ENCODE data around the gene CKAP5. TPM values are rescaled to one million over a fixed set of nuclear protein-coding genes. Genes with fewer than 3 reads are reported as not detected.

CKAP5 gene
- total RNA-seq, 2 experiments from 2014 or later = 23.2 to 26.9 TPM

DNA sequence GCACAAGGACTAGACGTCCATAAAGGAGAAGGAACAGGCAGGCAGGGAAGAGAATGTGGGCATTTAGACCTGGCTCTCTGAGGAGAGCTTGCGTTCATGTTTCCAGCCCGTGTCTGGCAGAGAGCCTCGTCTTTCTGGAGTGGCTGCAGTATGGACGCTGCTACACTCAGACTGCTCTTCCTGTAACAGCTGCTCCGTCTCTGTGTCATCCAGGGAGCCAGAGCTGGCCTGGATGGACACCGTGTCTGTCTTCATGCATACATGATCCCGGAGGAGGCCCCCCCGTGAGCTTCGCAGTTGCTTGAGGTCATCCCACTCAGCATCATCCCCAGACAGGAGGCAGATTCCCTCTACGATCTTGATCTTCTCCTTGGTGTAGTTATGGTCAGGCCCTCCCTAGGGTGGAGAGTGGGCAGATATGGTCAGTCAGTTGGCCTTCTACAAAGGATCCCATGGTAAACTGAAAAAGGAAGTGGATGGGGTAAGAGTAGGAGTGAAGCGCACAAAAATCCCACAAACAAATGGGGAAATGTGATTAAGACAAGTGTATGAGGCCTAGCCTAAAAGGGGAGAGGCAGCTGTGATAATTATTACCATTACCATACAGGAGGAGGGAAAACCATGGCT is 13.0 kb upstream of the CKAP5 start:
- no peak overlapping the region for H3K27ac ChIP-seq (ENCODE audit: low read depth in 1 of 2, low read length in 2 of 2)
- no peaks in the 10 kb centered on the region for H3K9me3 Mint-ChIP-seq
- TF ChIP-seq, protein P1, sequence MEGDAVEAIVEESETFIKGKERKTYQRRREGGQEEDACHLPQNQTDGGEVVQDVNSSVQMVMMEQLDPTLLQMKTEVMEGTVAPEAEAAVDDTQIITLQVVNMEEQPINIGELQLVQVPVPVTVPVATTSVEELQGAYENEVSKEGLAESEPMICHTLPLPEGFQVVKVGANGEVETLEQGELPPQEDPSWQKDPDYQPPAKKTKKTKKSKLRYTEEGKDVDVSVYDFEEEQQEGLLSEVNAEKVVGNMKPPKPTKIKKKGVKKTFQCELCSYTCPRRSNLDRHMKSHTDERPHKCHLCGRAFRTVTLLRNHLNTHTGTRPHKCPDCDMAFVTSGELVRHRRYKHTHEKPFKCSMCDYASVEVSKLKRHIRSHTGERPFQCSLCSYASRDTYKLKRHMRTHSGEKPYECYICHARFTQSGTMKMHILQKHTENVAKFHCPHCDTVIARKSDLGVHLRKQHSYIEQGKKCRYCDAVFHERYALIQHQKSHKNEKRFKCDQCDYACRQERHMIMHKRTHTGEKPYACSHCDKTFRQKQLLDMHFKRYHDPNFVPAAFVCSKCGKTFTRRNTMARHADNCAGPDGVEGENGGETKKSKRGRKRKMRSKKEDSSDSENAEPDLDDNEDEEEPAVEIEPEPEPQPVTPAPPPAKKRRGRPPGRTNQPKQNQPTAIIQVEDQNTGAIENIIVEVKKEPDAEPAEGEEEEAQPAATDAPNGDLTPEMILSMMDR (IDR thresholded peaks at IDR 0.05) = no peak
- POLR2A ChIA-PET = no interaction called here
- H3K36me3 Mint-ChIP-seq (ENCODE audit: low read depth) = no peaks in the 10 kb centered on the region
- H3K36me3 ChIP-seq (ENCODE audit: insufficient read depth, low read length) = no peaks in the 10 kb centered on the region
- no peak overlapping the region for H3K27ac Mint-ChIP-seq
- no peaks in the 10 kb centered on the region for H3K9me3 ChIP-seq (ENCODE audit: control insufficient read depth in 1 of 2, insufficient read depth in 1 of 2, low read length in 2 of 2)
- H3K4me3 Mint-ChIP-seq = no peak overlapping the region
- H3K4me1 ChIP-seq (ENCODE audit: insufficient read depth, low read length) = no peaks in the 10 kb centered on the region
- CTCF ChIA-PET = no interaction called here
- DNase-seq (no peak), ATAC-seq (ENCODE audit: poor library complexity) (no peak)
- no peaks in the 10 kb centered on the region for H3K27me3 Mint-ChIP-seq
- H3K27me3 ChIP-seq (ENCODE audit: control insufficient read depth in 1 of 2, insufficient read depth in 2 of 2, low read length in 2 of 2) = peaks cover 0 to 3% of the 10 kb centered on the region in 2 experiments
- no peak overlapping the region for H3K4me3 ChIP-seq (ENCODE audit: low read length)
- no peaks in the 10 kb centered on the region for H3K4me1 Mint-ChIP-seq (ENCODE audit: low read depth)
- intact Hi-C loops (cut with DNase I, micrococcal nuclease) = no loop called here

GRCh38 chr11:46857666-46858065 is 11.6 kb upstream of the CKAP5 start:
- Mint-ChIP-seq H3K9me3 (no peaks in the 10 kb centered on the region), H3K27me3 (no peaks in the 10 kb centered on the region), H3K27ac (no peak overlapping the region), H3K4me1 (ENCODE audit: low read depth) (no peaks in the 10 kb centered on the region), H3K4me3 (no peak overlapping the region), H3K36me3 (ENCODE audit: low read depth) (no peaks in the 10 kb centered on the region)
- Histone ChIP-seq H3K36me3 (ENCODE audit: insufficient read depth, low read length) (no peaks in the 10 kb centered on the region), H3K27ac (ENCODE audit: low read depth in 1 of 2, low read length in 2 of 2) (no peak overlapping the region), H3K9me3 (ENCODE audit: control insufficient read depth in 1 of 2, insufficient read depth in 1 of 2, low read length in 2 of 2) (no peaks in the 10 kb centered on the region), H3K27me3 (ENCODE audit: control insufficient read depth in 1 of 2, insufficient read depth in 2 of 2, low read length in 2 of 2) (no peaks in the 10 kb centered on the region), H3K4me3 (ENCODE audit: low read length) (no peak overlapping the region), H3K4me1 (ENCODE audit: insufficient read depth, low read length) (no peaks in the 10 kb centered on the region)
- intact Hi-C loops (cut with DNase I, micrococcal nuclease) = no loop called here
- DNase-seq (no peak), ATAC-seq (ENCODE audit: poor library complexity) (no peak)
- ChIA-PET CTCF (no interaction called here), POLR2A (no interaction called here)
- TF ChIP-seq, protein P1 (IDR thresholded peaks at IDR 0.05) = no peak

DNA sequence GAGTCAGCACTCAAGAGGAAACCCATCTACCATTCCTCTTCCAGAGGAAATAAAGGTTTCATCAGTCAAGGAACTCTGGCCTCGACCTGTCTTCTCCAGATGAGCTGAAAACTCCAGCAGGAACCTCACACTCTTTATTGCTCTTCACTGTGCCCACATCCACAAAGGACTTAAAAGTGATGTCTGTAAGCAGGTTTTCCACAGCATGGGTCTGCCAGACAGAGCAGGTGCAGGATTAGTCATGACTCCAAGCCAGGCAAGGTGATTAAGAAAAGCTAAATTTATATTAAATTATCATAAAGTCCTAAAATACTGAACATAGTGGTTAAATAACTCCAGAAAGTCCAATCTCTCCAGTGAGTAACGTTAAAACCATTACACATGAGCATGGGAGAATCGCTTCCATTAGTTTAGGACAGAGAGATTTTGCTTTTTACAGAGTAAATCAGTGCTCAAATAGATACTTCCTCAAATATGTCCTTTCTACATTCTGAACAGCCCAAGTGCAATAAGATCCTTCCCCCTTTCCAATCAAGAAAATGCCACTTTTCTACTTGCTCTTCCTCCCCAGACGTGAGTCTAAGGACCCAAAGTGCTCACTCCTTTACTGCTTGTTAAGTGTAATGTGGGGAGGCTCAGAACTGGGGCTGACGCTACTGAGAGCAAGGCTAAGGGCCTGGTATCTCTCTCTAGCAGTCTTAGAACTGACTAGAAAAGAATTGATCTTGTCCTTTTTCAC is 10.7 kb upstream of the CKAP5 start:
- no peak overlapping the region for H3K27ac ChIP-seq (ENCODE audit: low read depth in 1 of 2, low read length in 2 of 2)
- no peaks in the 10 kb centered on the region for H3K27me3 ChIP-seq (ENCODE audit: control insufficient read depth in 1 of 2, insufficient read depth in 2 of 2, low read length in 2 of 2)
- Mint-ChIP-seq H3K9me3 (no peaks in the 10 kb centered on the region), H3K27me3 (no peaks in the 10 kb centered on the region), H3K4me1 (ENCODE audit: low read depth) (no peaks in the 10 kb centered on the region), H3K36me3 (ENCODE audit: low read depth) (no peaks in the 10 kb centered on the region), H3K27ac (no peak overlapping the region), H3K4me3 (no peak overlapping the region)
- TF ChIP-seq, protein P1 (IDR thresholded peaks at IDR 0.05) = no peak
- no peaks in the 10 kb centered on the region for H3K36me3 ChIP-seq (ENCODE audit: insufficient read depth, low read length)
- no peaks in the 10 kb centered on the region for H3K9me3 ChIP-seq (ENCODE audit: control insufficient read depth in 1 of 2, insufficient read depth in 1 of 2, low read length in 2 of 2)
- intact Hi-C loops (cut with DNase I, micrococcal nuclease) = no loop called here
- no peak overlapping the region for H3K4me3 ChIP-seq (ENCODE audit: low read length)
- DNase-seq (no peak), ATAC-seq (ENCODE audit: poor library complexity) (no peak)
- ChIA-PET POLR2A (no interaction called here), CTCF (no interaction called here)
- H3K4me1 ChIP-seq (ENCODE audit: insufficient read depth, low read length) = no peaks in the 10 kb centered on the region

Data from CD4-positive, alpha-beta T cell (primary cell).